Stimulated activated CD8-positive, alpha-beta memory T cell treated with anti-CD3 and anti-CD28 coated beads, Interleukin-2, amount 100 ng/mL, for 48 hours (primary cell): ENCODE measurements around the gene SOX4.

Source experiments
- DNase-seq, 2 donors: peaks; one replicate each; pipeline ENCODE4 v3.0.0-alpha.2; 2020; ENCODE audit warnings: low read depth in 2 of 2

The SOX4 gene

GRCh38 chr6:21613809-21614208, 20.3 kb downstream of the SOX4 start:
- no peak for DNase-seq

- no peak for DNase-seq
Observed at GRCh38 chr6:21614226-21614625, 20.7 kb downstream of the SOX4 start.

DNA sequence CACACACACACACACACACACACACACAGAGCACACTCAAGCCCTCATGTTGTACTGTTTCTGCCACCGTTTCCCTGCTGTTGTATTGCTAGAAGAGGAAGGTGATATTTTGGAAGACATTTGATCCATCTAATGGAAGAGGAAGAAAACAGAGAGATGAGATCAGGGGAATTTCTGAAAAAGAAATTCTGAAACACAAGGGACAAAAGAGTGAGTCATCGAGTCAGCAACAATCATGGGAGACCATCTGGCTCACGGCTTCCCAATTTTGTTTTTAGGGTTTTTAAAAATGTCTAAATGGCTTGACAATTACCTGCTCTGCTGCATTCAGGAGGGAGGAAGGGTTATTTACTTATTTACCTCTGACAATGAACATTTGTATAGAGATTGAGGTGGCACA, 22.0 kb downstream of the SOX4 start:
- DNase-seq, result no peak

- DNase-seq, result no peak
Observed at GRCh38 chr6:21616005-21616404, 22.5 kb downstream of the SOX4 start.

DNA sequence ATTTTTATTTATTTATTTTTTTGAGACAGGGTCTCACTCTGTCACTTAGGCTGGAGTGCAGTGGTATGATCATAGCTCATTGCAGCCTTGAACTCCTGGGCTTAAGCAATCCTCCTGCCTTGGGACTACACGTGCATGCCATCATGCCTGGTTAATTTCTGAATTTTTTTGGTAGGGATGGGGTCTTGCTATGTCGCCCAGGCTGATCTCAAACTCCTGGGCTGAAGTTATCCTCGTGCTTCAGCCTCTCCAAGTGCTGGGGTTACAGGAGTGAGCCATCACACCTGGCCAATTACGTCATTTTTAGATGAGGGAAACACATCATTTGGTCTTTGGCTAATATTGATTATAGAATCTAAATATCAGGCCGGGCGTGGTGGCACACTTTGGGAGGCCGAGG, 32.1 kb downstream of the SOX4 start:
- no peak for DNase-seq

DNA sequence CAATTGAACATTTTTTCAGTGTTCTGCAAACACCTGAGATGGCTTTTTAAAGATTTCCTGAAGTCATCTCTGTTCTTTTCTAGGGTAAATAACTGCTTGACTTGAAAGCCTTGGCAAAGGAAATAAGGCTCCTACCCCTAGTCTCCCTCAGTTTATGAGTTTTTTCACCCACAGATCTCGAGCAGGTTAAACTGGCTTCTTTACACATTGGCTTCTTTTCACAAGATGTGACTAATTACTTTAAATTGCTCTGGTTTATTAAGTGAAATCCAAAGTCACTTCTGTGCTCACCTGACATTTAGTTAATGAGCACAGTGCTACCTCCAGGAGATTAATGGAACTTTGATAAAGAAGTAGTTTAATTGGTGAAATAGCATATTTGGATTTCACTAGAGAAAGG, 33.2 kb downstream of the SOX4 start:
- no peak for DNase-seq

DNA sequence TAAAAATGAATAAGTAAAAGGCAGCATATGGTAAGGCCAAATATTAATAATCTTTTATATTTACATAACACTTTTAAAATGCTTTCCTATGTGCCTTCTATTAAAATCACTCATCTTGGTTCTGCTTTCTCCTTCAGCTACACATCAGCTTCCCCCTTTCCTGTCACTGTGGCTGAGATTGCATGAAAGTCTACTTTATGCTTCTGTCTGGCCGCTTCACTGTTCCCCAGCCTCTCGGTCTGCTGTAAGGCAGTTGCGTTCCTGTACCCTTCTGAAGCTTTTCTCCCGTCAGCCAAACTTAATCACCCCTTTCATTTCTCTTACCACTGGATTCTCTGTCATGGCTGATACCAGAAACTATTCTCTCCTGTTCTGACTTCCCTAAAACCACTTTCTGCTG, 34.6 kb downstream of the SOX4 start:
- no peak for DNase-seq

- no peak for DNase-seq
Observed at GRCh38 chr6:21633511-21634109, 40.1 kb downstream of the SOX4 start.

GRCh38 chr6:21634582-21634981, 41.0 kb downstream of the SOX4 start:
- no peak for DNase-seq

- DNase-seq, result no peak
Observed at GRCh38 chr6:21636876-21637275, 43.3 kb downstream of the SOX4 start.

DNA sequence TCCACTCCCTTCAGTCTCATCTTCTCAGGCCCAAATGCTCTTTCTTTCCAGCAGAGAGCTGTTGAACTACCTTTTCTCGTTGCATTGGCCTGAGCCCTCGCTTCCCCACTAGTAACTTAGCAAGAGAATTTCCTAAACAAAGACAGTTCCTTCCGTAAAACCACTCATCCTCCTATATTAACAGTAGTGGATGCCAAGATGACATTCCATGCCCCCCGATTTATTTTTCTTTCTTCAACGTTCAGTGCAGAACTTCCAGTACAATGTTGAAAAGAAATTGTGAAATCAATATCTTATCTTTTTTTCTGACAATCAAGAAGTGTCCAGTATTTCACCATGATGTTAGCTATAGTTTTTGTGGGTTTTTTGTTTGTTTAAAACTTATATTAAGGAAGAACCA, 45.8 kb downstream of the SOX4 start:
- no peak for DNase-seq
